DOHH2 (cell line): ENCODE results near the gene CPS1.

Source experiments
- H3F3A ChIP-seq: fragments of 200-600 bp; sonication (generic), shearing (Covaris generic); 2 replicates; pipeline ENCODE4 v1.6.0; 2016; ENCODE audit warnings: antibody characterized with exemption, mild to moderate bottlenecking; ENCODE audit not compliant: control insufficient read depth, insufficient read depth
- H3K27ac ChIP-seq: fragments of 200-600 bp; sonication (generic); 2 replicates; pipeline ENCODE4 v1.5.1; 2014; ENCODE audit warnings: low read depth, mild to moderate bottlenecking, low read length, moderate library complexity
- H3K27me3 ChIP-seq: fragments of 200-600 bp; sonication (generic); 2 replicates; pipeline ENCODE4 v1.6.1; 2014; ENCODE audit warnings: mild to moderate bottlenecking, low read length, mixed read lengths; ENCODE audit not compliant: control insufficient read depth
- H3K36me3 ChIP-seq: fragments of 200-600 bp; sonication (generic); 2 replicates; pipeline ENCODE4 v1.6.1; 2014; ENCODE audit warnings: mild to moderate bottlenecking, low read length, moderate library complexity, mixed read lengths; ENCODE audit not compliant: control insufficient read depth
- H3K4me1 ChIP-seq: fragments of 200-600 bp; sonication (generic); 2 replicates; pipeline ENCODE4 v1.6.1; 2014; ENCODE audit warnings: mild to moderate bottlenecking, low read length, mixed read lengths; ENCODE audit not compliant: control insufficient read depth
- H3K4me2 ChIP-seq: fragments of 200-600 bp; sonication (generic); 2 replicates; pipeline ENCODE4 v1.6.0; 2014; ENCODE audit warnings: mild to moderate bottlenecking, low read length, moderate library complexity
- H3K4me3 ChIP-seq: fragments of 200-600 bp; sonication (generic); 2 replicates; pipeline ENCODE4 v1.5.1; 2014; ENCODE audit warnings: mild to moderate bottlenecking, low read length, mixed read lengths
- H3K79me2 ChIP-seq: fragments of 200-600 bp; sonication (generic); 2 replicates; pipeline ENCODE4 v1.6.1; 2014; ENCODE audit warnings: mild to moderate bottlenecking, low read length, mixed read lengths; ENCODE audit not compliant: control insufficient read depth
- H3K9me2 ChIP-seq: fragments of 200-600 bp; sonication (generic); replicated peaks from 2 replicates; pipeline ENCODE4 v1.6.1; 2014; ENCODE audit warnings: mild to moderate bottlenecking, low read length, mixed read lengths; ENCODE audit not compliant: control insufficient read depth
- H3K9me3 ChIP-seq: fragments of 200-600 bp; sonication (generic); 2 replicates; pipeline ENCODE4 v1.6.1; 2014; ENCODE audit warnings: antibody characterized with exemption, low read length, mixed read lengths; ENCODE audit not compliant: control insufficient read depth, insufficient read depth
- H4K20me1 ChIP-seq: fragments of 200-600 bp; sonication (generic); 2 replicates; pipeline ENCODE4 v1.6.0; 2014; ENCODE audit warnings: low read depth, mild to moderate bottlenecking, antibody characterized with exemption, low read length, moderate library complexity; ENCODE audit not compliant: control insufficient read depth, insufficient read depth
- EZH2phosphoT487 ChIP-seq: fragments of 200-600 bp; sonication (generic); IDR thresholded peaks from 2 replicates; pipeline ENCODE4 v1.6.1; 2017; ENCODE audit warnings: borderline replicate concordance, mild to moderate bottlenecking, antibody characterized with exemption, low read length, moderate library complexity, mixed read lengths
- TF ChIP-seq, protein P1 (sequence below): fragments of 200-600 bp; sonication (generic); IDR thresholded peaks from one replicate; pipeline ENCODE4 v1.5.1; 2014; ENCODE audit warnings: antibody characterized with exemption, mild to moderate bottlenecking, low read depth, low read length; ENCODE audit not compliant: poor library complexity, severe bottlenecking

The CPS1 gene

DNA sequence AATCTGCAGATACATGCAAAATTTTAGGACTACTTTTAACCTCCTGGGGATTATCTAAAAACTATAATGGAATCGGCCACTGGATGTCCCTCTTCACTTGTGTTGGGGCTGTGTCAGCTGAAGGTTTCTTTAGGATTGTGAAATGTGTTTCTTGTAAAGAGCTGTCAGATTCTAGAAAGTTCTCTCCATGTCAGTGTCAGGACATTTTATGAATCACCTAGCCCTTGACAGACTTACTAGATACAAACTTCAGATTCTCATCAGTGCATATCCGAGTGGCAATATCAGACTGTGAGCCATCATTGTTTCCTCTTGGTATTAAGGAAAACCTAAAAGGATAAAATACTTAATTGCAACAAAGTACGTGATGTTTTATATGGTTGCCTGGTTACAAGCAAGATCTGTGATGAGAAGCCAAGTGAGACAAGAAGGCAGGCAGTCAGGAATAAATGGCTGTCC, 107.3 kb downstream of the CPS1 start:
- no peaks in the 10 kb centered on the region for H3F3A ChIP-seq
- no peak overlapping the region for H3K4me2 ChIP-seq
- H4K20me1 ChIP-seq: no peaks in the 10 kb centered on the region
- H3K4me3 ChIP-seq: no peak overlapping the region
- no peaks in the 10 kb centered on the region for H3K27me3 ChIP-seq
- TF ChIP-seq EZH2phosphoT487: no peak
- TF ChIP-seq, protein P1, sequence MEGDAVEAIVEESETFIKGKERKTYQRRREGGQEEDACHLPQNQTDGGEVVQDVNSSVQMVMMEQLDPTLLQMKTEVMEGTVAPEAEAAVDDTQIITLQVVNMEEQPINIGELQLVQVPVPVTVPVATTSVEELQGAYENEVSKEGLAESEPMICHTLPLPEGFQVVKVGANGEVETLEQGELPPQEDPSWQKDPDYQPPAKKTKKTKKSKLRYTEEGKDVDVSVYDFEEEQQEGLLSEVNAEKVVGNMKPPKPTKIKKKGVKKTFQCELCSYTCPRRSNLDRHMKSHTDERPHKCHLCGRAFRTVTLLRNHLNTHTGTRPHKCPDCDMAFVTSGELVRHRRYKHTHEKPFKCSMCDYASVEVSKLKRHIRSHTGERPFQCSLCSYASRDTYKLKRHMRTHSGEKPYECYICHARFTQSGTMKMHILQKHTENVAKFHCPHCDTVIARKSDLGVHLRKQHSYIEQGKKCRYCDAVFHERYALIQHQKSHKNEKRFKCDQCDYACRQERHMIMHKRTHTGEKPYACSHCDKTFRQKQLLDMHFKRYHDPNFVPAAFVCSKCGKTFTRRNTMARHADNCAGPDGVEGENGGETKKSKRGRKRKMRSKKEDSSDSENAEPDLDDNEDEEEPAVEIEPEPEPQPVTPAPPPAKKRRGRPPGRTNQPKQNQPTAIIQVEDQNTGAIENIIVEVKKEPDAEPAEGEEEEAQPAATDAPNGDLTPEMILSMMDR: no peak
- H3K9me2 ChIP-seq: no peaks in the 10 kb centered on the region
- no peaks in the 10 kb centered on the region for H3K79me2 ChIP-seq
- H3K4me1 ChIP-seq: no peaks in the 10 kb centered on the region
- H3K9me3 ChIP-seq: peaks cover 5% of the 10 kb centered on the region; the same call in 1 of the 2 replicates
- H3K27ac ChIP-seq: no peak overlapping the region
- H3K36me3 ChIP-seq: no peaks in the 10 kb centered on the region

DNA sequence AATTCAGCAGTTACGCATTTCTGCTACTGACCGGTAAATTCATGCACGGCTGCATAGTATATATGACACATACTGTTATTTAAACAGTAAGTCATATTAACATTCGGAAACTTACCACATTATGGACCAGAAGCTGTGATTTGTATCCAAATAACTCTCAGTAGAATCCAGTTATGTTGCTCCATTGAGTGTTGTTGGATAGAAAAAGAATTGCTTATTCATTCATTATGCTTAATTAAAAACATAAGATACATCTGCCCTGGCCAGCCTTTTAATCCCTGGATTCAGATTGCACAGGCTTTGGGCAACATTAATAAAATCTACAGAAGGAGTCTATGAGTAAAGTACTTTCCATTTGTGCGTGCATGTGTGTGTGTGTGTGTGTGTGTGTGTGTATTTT, 111.3 kb downstream of the CPS1 start:
- TF ChIP-seq EZH2phosphoT487: no peak
- TF ChIP-seq, protein P1: no peak
- no peaks in the 10 kb centered on the region for H3K79me2 ChIP-seq
- H3F3A ChIP-seq: no peaks in the 10 kb centered on the region
- H3K27ac ChIP-seq: no peak overlapping the region
- H3K4me1 ChIP-seq: no peaks in the 10 kb centered on the region
- no peaks in the 10 kb centered on the region for H3K27me3 ChIP-seq
- no peak overlapping the region for H3K4me3 ChIP-seq
- H3K9me3 ChIP-seq: no peaks in the 10 kb centered on the region
- no peaks in the 10 kb centered on the region for H4K20me1 ChIP-seq
- no peak overlapping the region for H3K4me2 ChIP-seq
- no peaks in the 10 kb centered on the region for H3K36me3 ChIP-seq
- H3K9me2 ChIP-seq: no peaks in the 10 kb centered on the region

DNA sequence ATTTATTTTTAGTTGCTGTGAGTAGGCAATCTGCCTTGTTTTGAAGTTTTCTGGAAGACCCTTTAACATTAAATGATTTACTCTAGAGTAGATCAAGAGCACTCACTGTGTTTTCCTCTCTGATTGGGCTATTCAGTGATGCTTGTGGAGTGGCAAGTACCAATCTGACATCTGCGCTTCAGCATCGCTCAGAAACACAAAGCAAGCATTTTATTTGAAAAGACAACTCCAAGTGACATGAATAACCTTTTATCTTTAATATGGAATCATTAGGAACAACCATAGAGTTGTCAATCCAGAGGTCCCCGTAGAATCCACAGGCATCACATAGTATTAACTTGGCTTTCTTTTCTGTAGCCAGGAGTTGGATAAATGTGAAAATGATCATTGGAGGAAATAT, 114.7 kb downstream of the CPS1 start:
- H3K4me2 ChIP-seq: no peak overlapping the region
- H3K4me3 ChIP-seq: no peak overlapping the region
- H3K9me2 ChIP-seq: no peaks in the 10 kb centered on the region
- H3K36me3 ChIP-seq: no peaks in the 10 kb centered on the region
- no peaks in the 10 kb centered on the region for H3K4me1 ChIP-seq
- H3K27ac ChIP-seq: no peak overlapping the region
- TF ChIP-seq EZH2phosphoT487: no peak
- TF ChIP-seq, protein P1: no peak
- H3K79me2 ChIP-seq: no peaks in the 10 kb centered on the region
- H4K20me1 ChIP-seq: no peaks in the 10 kb centered on the region
- no peaks in the 10 kb centered on the region for H3K27me3 ChIP-seq
- H3F3A ChIP-seq: no peaks in the 10 kb centered on the region
- no peaks in the 10 kb centered on the region for H3K9me3 ChIP-seq

DNA sequence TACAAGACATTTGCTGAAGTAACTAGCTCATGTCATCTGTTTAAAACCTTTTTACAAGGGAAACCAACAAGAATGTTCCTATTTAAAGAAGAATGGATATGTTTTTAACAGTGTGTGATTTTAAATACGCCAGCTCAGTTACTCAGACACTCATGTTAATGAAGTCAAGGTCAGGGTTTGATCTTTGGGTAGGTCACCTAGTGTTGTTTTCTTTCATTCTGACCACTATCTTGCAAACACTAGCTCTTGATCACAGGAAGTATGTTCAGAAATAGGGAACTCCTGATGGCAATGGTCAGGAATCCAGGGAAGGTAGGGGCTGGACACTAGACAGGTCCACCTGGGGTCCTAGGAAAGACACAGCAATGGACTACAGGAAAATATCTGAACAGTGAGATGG, 116.7 kb downstream of the CPS1 start:
- Histone ChIP-seq H3F3A (no peaks in the 10 kb centered on the region), H3K9me3 (no peaks in the 10 kb centered on the region), H3K36me3 (no peaks in the 10 kb centered on the region), H3K79me2 (no peaks in the 10 kb centered on the region), H3K9me2 (no peaks in the 10 kb centered on the region), H3K4me3 (no peak overlapping the region), H4K20me1 (no peaks in the 10 kb centered on the region), H3K4me1 (no peaks in the 10 kb centered on the region), H3K27me3 (no peaks in the 10 kb centered on the region), H3K4me2 (no peak overlapping the region), H3K27ac (no peak overlapping the region)
- TF ChIP-seq, protein P1: no peak
- TF ChIP-seq EZH2phosphoT487: no peak
